GM18502 (cell line): ENCODE results near the gene PKD1.

ENCODE experiments used
- ATAC-seq: cut with Tn5 transposase; IDR thresholded peaks from one replicate; pipeline ENCODE4 v1.9.1; 2021; ENCODE audit warnings: mild to moderate bottlenecking; ENCODE audit not compliant: unreplicated experiment, poor library complexity

Gene PKD1

GRCh38 chr16:2079991-2080390 is 55.7 kb downstream of the PKD1 start:
- ATAC-seq: no peak

- ATAC-seq: no peak
Measured at GRCh38 chr16:2079311-2079800, 56.3 kb downstream of the PKD1 start.

- ATAC-seq: no peak
Measured at GRCh38 chr16:2078691-2079090, 57.0 kb downstream of the PKD1 start.

- no peak for ATAC-seq
Measured at GRCh38 chr16:2078096-2078495, 57.6 kb downstream of the PKD1 start.

GRCh38 chr16:2077696-2078095 is 58.0 kb downstream of the PKD1 start:
- ATAC-seq: no peak

GRCh38 chr16:2077016-2077415 is 58.7 kb downstream of the PKD1 start:
- no peak for ATAC-seq

GRCh38 chr16:2076072-2076865 is 59.4 kb downstream of the PKD1 start:
- ATAC-seq: no peak

- ATAC-seq: no peak
Measured at GRCh38 chr16:2075631-2076030, 60.1 kb downstream of the PKD1 start.

GRCh38 chr16:2074071-2074470 is 61.6 kb downstream of the PKD1 start:
- no peak for ATAC-seq

GRCh38 chr16:2072926-2073325 is 62.8 kb downstream of the PKD1 start:
- ATAC-seq: no peak

GRCh38 chr16:2071454-2072202 is 64.1 kb downstream of the PKD1 start:
- no peak for ATAC-seq

GRCh38 chr16:2070576-2071453 is 64.9 kb downstream of the PKD1 start:
- no peak for ATAC-seq

- ATAC-seq: no peak
Measured at GRCh38 chr16:2066139-2066538, 69.6 kb downstream of the PKD1 start.

GRCh38 chr16:2064368-2064945 is 71.2 kb downstream of the PKD1 start:
- ATAC-seq: no peak

- no peak for ATAC-seq
Measured at GRCh38 chr16:2063861-2064260, 71.8 kb downstream of the PKD1 start.

- no peak for ATAC-seq
Measured at GRCh38 chr16:2062801-2063200, 72.9 kb downstream of the PKD1 start.

- ATAC-seq: no peak
Measured at GRCh38 chr16:2061526-2061925, 74.2 kb downstream of the PKD1 start.

GRCh38 chr16:2061023-2061422 is 74.7 kb downstream of the PKD1 start:
- ATAC-seq: no peak

- no peak for ATAC-seq
Measured at GRCh38 chr16:2060346-2060745, 75.4 kb downstream of the PKD1 start.

GRCh38 chr16:2058872-2059271 is 76.8 kb downstream of the PKD1 start:
- ATAC-seq: no peak
